Transverse colon (tissue), 4 donors: ENCODE measurements around the gene TST. TPM values are rescaled to one million over a fixed set of nuclear protein-coding genes. Genes with fewer than 3 reads are reported as not detected.

ENCODE experiments used
- DNase-seq: peaks from one replicate; pipeline ENCODE4 v3.0.0-alpha.2; 2019
- H3K27ac ChIP-seq, 4 donors: fragments of 200-600 bp; sonication (generic); 2 replicates each; pipeline ENCODE4 v1.5.1; 2016 to 2018; ENCODE audit warnings: inconsistent platforms in 4 of 4
- H3K27me3 ChIP-seq: fragments of 200-600 bp; sonication (generic); 2 replicates; pipeline ENCODE4 v1.5.1; 2017; ENCODE audit warnings: inconsistent platforms
- H3K36me3 ChIP-seq, 4 donors: fragments of 200-600 bp; sonication (generic); 2 replicates each; pipeline ENCODE4 v1.5.1; 2017 to 2019; ENCODE audit warnings: inconsistent platforms in 4 of 4
- H3K4me1 ChIP-seq, 4 donors: fragments of 200-600 bp; sonication (generic); 2 replicates each; pipeline ENCODE4 v1.5.1; 2017 to 2020; ENCODE audit warnings: inconsistent platforms in 4 of 4
- H3K4me3 ChIP-seq, 4 donors: fragments of 200-600 bp; sonication (generic); 1 replicate in 1 of 4; 2 replicates in 3 of 4; pipeline versions ENCODE4 v1.5.1 to v1.6.1; 2017 to 2019; ENCODE audit warnings: inconsistent platforms in 4 of 4
- H3K9me3 ChIP-seq, 2 donors: fragments of 200-600 bp; sonication (generic); 2 replicates each; pipeline ENCODE4 v1.5.1; 2017 to 2019; ENCODE audit warnings: inconsistent platforms in 2 of 2
- CTCF ChIP-seq, 5 experiments: fragments of 200-600 bp in 3 of 5; fragments of 450-650 bp in 2 of 5; sonication (generic) in 3 of 5; IDR thresholded peaks; 1 replicate in 2 of 5; 2 replicates in 3 of 5; pipeline ENCODE4 v1.5.1; 2016 to 2017; ENCODE audit warnings: antibody characterized with exemption in 5 of 5, inconsistent platforms in 3 of 5, mild to moderate bottlenecking in 2 of 5, moderate library complexity in 1 of 5
- EP300 ChIP-seq: sonication (generic); formaldehyde crosslinking; IDR thresholded peaks from one replicate; pipeline ENCODE4 v1.6.1; 2017; ENCODE audit warnings: antibody characterized with exemption, low read depth
- POLR2A ChIP-seq: fragments of 450-650 bp; IDR thresholded peaks from one replicate; pipeline ENCODE4 v1.6.1; 2016; ENCODE audit warnings: antibody characterized with exemption, mild to moderate bottlenecking, moderate library complexity
- POLR2AphosphoS5 ChIP-seq, 3 donors: sonication (generic); formaldehyde crosslinking; IDR thresholded peaks; one replicate each; pipeline ENCODE4 v1.6.1; 2016; ENCODE audit warnings: antibody characterized with exemption in 3 of 3
- WGBS, 2 donors: methylation state at CpG; one replicate each; pipeline ENCODE4 v1.1.5; 2018; ENCODE audit warnings: low coverage in 1 of 2; 5-methylcytosine and 5-hydroxymethylcytosine counted together
- in situ Hi-C, 4 donors: fragments of 200-750 bp; cut with MboI; loops; one replicate each; pipeline versions ENCODE4 v1.15.0 to v1.15.1; 2017; ENCODE audit warnings: low sequenced_read_pairs in 3 of 4, low pct_ligation_motif_present in 1 of 4, low pct_unique_long_range_greater_than_20kb in 1 of 4
- intact Hi-C: fragments of 100-400 bp; cut with DNase I; formaldehyde crosslinking; loops from one replicate; pipeline ENCODE4 v1.15.1; 2023; ENCODE audit warnings: low total_unique reads
- total RNA-seq, 4 donors: library from RNA; depleted of rRNA; stranded (reverse); fragments of >200 nt; gene quantifications; one replicate each; pipeline ENCODE4 v1.1.0, GENCODE V29; 2016

The TST gene
- total RNA-seq, 4 donors from 2014 or later = 246 to 719 (median 557) TPM

- DNase-seq = peak; percentile 94
- intact Hi-C loops (loop anchor here (5.0 kb wide), 2 partner anchors 106 to 196 kb away; no protein-coding TSS in a partner anchor), in situ Hi-C loops (loop anchor here (10.0 to 25.0 kb wide), 4 partner anchors 113 to 203 kb away; partner anchors contain the start of genes NCF4 (in 2 of the 4) and IFT27 (in 1 of the 4))
- Histone ChIP-seq H3K27ac (peak overlapping the region; percentile 34 to 76 (median 56)), H3K27me3 (peaks cover 4% of the 10 kb centered on the region), H3K9me3 (no peaks in the 10 kb centered on the region), H3K4me1 (peaks cover 0 to 8% (median 3%) of the 10 kb centered on the region in 4 donors), H3K4me3 (peak overlapping the region; percentile 11 to 57 (median 31)), H3K36me3 (no peaks in the 10 kb centered on the region)
- 0 to 15% methylated on average over 3 to 18 of the region's 18 CpGs for WGBS, 2 donors
- TF ChIP-seq CTCF (IDR thresholded peaks at IDR 0.05) (peak; percentile 84 to 96 (median 93)), POLR2A (no peak), EP300 (no peak), POLR2AphosphoS5 (IDR thresholded peaks at IDR 0.05) (peak in 2 of 3 donors; percentile 24 to 67)
Measured at GRCh38 chr22:36977947-36978660, 41.1 kb downstream of the TST start.

- peak; percentile 86 for DNase-seq
- 12 to 25% methylated on average over 7 to 13 of the region's 13 CpGs for WGBS, 2 donors
Measured at GRCh38 chr22:36977401-36977861, 41.8 kb downstream of the TST start.

GRCh38 chr22:36976606-36977005 lies 42.6 kb downstream of the TST start:
- in situ Hi-C loops = loop anchor here (10.0 to 25.0 kb wide), 4 partner anchors 112 to 202 kb away; partner anchors contain the start of genes NCF4 (in 2 of the 4) and IFT27 (in 1 of the 4)
- no peak for DNase-seq
- 86 to 88% methylated on average over 1 to 4 of the region's 4 CpGs for WGBS, 2 donors
- TF ChIP-seq CTCF (IDR thresholded peaks at IDR 0.05) (no peak), POLR2A (no peak), POLR2AphosphoS5 (IDR thresholded peaks at IDR 0.05) (no peak), EP300 (no peak)
- H3K27me3 ChIP-seq = no peaks in the 10 kb centered on the region
- H3K27ac ChIP-seq = no peak overlapping the region
- peaks cover 0 to 13% (median 4%) of the 10 kb centered on the region in 4 donors for H3K4me1 ChIP-seq
- H3K9me3 ChIP-seq = no peaks in the 10 kb centered on the region
- intact Hi-C loops = loop anchor here (5.0 kb wide), 2 partner anchors 104 to 194 kb away; no protein-coding TSS in a partner anchor
- H3K4me3 ChIP-seq = no peak overlapping the region
- no peaks in the 10 kb centered on the region for H3K36me3 ChIP-seq

More at GRCh38 chr22:36977401-36977861, 41.8 kb downstream of the TST start:
- H3K4me3 ChIP-seq = peak overlapping the region; percentile 11 to 57 (median 31)
- no peaks in the 10 kb centered on the region for H3K36me3 ChIP-seq
- peaks cover 0 to 8% (median 3%) of the 10 kb centered on the region in 4 donors for H3K4me1 ChIP-seq
- peak overlapping the region; percentile 34 to 76 (median 56) for H3K27ac ChIP-seq
- intact Hi-C loops = loop anchor here (5.0 kb wide), 2 partner anchors 105 to 195 kb away; no protein-coding TSS in a partner anchor
- no peaks in the 10 kb centered on the region for H3K9me3 ChIP-seq
- H3K27me3 ChIP-seq = no peaks in the 10 kb centered on the region
- TF ChIP-seq CTCF (IDR thresholded peaks at IDR 0.05) (peak in 4 of 5 experiments; percentile 26 to 41 (median 38)), POLR2A (no peak)
- in situ Hi-C loops = loop anchor here (10.0 to 25.0 kb wide), 4 partner anchors 113 to 203 kb away; partner anchors contain the start of genes NCF4 (in 2 of the 4) and IFT27 (in 1 of the 4)
